Suprapubic skin (tissue), 4 donors: ENCODE measurements around the gene HMX3. TPM values are rescaled to one million over a fixed set of nuclear protein-coding genes. Genes with fewer than 3 reads are reported as not detected.

Experiments
- DNase-seq, 2 donors: peaks; one replicate each; pipeline ENCODE4 v3.0.0-alpha.2; 2019; ENCODE audit warnings: low spot score in 2 of 2
- H3K27ac ChIP-seq: fragments of 200-600 bp; sonication (generic); one replicate; pipeline ENCODE4 v1.5.1; 2019
- H3K27me3 ChIP-seq: fragments of 200-600 bp; sonication (generic); one replicate; pipeline ENCODE4 v1.5.1; 2019
- H3K36me3 ChIP-seq: fragments of 200-600 bp; sonication (generic); one replicate; pipeline ENCODE4 v1.5.1; 2019
- H3K4me1 ChIP-seq: fragments of 200-600 bp; sonication (generic); one replicate; pipeline ENCODE4 v1.5.1; 2019
- H3K4me3 ChIP-seq: fragments of 200-600 bp; sonication (generic); one replicate; pipeline ENCODE4 v1.5.1; 2019; ENCODE audit warnings: mild to moderate bottlenecking
- H3K9me3 ChIP-seq: fragments of 200-600 bp; sonication (generic); one replicate; pipeline ENCODE4 v1.5.1; 2019
- EP300 ChIP-seq: sonication (generic); formaldehyde crosslinking; IDR thresholded peaks from one replicate; pipeline ENCODE4 v1.6.1; 2017; ENCODE audit warnings: antibody characterized with exemption
- POLR2A ChIP-seq, 2 donors: fragments of 450-650 bp; IDR thresholded peaks; one replicate each; pipeline ENCODE4 v1.6.1; 2017; ENCODE audit warnings: antibody characterized with exemption in 2 of 2, mild to moderate bottlenecking in 2 of 2, moderate library complexity in 2 of 2
- POLR2AphosphoS5 ChIP-seq, 3 donors: sonication (generic); formaldehyde crosslinking; IDR thresholded peaks; one replicate each; pipeline ENCODE4 v1.6.1; 2017; ENCODE audit warnings: antibody characterized with exemption in 3 of 3
- WGBS: methylation state at CpG from one replicate; pipeline ENCODE4 v1.1.5; 2018; 5-methylcytosine and 5-hydroxymethylcytosine counted together
- total RNA-seq, 4 donors: library from RNA; depleted of rRNA; stranded (reverse); fragments of >200 nt; gene quantifications; one replicate each; pipeline ENCODE4 v1.1.0, GENCODE V29; 2016
- TF ChIP-seq, protein P1 (sequence below), 2 donors: fragments of 200-600 bp in 1 of 2; fragments of 450-650 bp in 1 of 2; sonication (generic) in 1 of 2; IDR thresholded peaks; one replicate each; pipeline ENCODE4 v1.5.1; 2016 to 2019; ENCODE audit warnings: antibody characterized with exemption in 2 of 2, mild to moderate bottlenecking in 1 of 2, moderate library complexity in 1 of 2

Gene HMX3
- total RNA-seq, 4 donors from 2014 or later = not detected

DNA sequence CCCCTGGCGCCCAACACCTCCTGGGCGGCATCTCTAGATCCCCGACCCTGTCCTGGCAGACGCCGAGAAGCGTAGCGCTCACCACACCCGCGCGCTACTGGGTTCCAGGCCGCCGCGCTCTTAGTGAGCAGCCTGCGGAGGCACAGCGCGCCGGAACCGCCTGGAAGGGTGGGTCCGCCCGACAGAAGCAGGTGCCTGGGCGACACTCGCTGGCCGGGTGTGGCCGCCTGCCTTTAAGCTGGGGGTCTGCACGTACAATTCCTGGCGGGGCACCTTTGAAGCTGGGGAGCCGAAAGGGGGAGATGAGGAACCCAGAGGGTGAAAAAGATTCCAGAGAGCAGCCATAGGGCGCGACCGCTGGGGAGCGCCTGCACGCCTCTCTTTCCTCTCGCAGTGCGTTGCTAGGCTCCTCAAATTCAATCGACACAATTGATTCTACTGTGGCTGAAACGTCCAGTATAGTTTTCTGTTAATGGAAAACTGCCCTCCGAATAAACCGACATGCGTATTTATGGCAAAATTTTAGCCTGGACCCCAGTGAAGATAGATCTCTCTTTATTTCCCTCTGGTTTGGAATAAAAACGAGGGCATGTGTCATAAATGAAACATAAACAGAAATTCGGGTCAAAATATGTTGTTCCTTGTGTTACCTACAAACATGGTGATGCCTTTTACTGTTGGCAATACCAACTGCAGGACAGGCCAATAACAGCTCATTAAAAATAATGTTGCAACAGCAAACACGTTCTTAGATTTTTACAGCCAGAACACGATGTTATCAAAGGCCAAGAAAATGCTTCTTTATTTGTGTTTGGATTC lies 4.6 kb downstream of the HMX3 start:
- 6% methylated on average over 22 of the region's 43 CpGs for WGBS
- H3K27me3 ChIP-seq = peaks cover 100% of the 10 kb centered on the region
- no peaks in the 10 kb centered on the region for H3K36me3 ChIP-seq
- H3K9me3 ChIP-seq = no peaks in the 10 kb centered on the region
- no peak for DNase-seq
- no peak overlapping the region for H3K27ac ChIP-seq
- TF ChIP-seq EP300 = no peak
- no peak for TF ChIP-seq POLR2A (IDR thresholded peaks at IDR 0.05)
- no peak for TF ChIP-seq POLR2AphosphoS5 (IDR thresholded peaks at IDR 0.05)
- TF ChIP-seq, protein P1, sequence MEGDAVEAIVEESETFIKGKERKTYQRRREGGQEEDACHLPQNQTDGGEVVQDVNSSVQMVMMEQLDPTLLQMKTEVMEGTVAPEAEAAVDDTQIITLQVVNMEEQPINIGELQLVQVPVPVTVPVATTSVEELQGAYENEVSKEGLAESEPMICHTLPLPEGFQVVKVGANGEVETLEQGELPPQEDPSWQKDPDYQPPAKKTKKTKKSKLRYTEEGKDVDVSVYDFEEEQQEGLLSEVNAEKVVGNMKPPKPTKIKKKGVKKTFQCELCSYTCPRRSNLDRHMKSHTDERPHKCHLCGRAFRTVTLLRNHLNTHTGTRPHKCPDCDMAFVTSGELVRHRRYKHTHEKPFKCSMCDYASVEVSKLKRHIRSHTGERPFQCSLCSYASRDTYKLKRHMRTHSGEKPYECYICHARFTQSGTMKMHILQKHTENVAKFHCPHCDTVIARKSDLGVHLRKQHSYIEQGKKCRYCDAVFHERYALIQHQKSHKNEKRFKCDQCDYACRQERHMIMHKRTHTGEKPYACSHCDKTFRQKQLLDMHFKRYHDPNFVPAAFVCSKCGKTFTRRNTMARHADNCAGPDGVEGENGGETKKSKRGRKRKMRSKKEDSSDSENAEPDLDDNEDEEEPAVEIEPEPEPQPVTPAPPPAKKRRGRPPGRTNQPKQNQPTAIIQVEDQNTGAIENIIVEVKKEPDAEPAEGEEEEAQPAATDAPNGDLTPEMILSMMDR (IDR thresholded peaks at IDR 0.05) = no peak
- peaks cover 59% of the 10 kb centered on the region for H3K4me1 ChIP-seq
- H3K4me3 ChIP-seq = peak overlapping the region; percentile 12

DNA sequence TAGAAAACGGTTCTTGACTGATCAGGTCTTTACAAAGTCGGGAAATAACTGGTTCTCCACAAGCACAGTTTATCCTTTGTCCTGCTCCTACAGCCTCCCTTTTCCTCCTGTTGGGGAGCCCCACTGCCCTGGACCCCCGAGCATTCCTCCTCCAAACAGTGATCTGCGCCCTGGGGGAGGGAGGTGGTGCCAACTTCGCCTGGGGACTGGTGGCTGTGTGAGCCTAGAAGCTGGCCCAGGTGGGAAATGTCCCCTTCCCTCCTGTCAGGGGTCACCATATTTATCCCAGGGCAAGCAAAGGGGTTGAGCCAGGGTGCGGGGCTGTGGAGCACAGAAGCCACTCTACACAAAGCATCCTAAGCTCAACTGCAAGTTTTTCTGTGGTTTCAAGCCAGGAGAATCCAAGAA lies 5.2 kb downstream of the HMX3 start:
- H3K36me3 ChIP-seq = no peaks in the 10 kb centered on the region
- WGBS = 12% methylated on average over 5 of the region's 6 CpGs
- TF ChIP-seq, protein P1 (IDR thresholded peaks at IDR 0.05) = no peak
- TF ChIP-seq POLR2AphosphoS5 (IDR thresholded peaks at IDR 0.05) (no peak), EP300 (no peak), POLR2A (IDR thresholded peaks at IDR 0.05) (no peak)
- no peaks in the 10 kb centered on the region for H3K9me3 ChIP-seq
- H3K4me1 ChIP-seq = peaks cover 58% of the 10 kb centered on the region
- no peak for DNase-seq
- H3K27me3 ChIP-seq = peaks cover 100% of the 10 kb centered on the region
- no peak overlapping the region for H3K27ac ChIP-seq
- H3K4me3 ChIP-seq = no peak overlapping the region

DNA sequence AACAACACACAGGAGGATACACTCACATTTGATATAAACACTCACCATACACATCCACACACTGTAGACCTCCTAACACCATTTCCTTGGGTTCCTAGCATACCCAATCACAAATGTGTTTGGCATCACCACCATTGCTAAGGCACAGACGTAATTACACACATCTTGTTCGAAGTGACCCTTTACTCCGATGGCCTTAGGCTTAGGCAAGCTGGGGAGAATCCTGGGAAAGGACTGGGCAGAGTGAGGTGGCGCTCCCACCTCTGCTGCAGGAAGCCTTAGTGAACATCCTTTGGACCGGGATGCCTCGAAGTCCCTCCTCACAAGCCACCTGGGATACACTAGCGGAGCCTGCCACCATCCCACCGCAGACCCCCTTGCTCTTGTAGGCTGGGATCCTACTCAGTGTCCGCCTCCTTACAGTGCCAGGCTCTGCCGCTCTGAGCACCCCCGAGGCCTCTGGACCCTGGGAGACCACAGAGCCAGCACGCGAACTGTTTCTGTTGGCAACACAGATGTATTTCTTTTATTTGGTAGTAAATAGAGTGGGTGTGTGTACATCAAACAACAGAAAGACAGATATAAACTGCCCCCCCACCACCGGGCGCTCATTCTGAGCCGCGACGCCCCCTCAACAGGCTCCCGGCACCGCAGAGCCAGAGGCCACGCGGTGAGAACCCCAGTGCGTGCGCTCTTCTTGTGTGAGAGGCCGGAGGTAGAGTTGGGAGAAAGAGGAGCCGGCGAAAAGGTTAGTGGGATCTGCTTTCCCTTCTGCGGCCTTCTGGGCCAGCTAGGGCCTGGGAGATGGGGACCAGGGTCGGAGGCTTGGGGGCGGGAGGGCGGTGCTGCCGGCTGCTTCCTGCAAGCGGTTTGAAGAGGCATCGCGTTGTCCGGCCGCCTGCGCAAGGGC lies 6.3 kb downstream of the HMX3 start:
- no peak for DNase-seq
- 10% methylated on average over 23 of the region's 38 CpGs for WGBS
- Histone ChIP-seq H3K27ac (no peak overlapping the region), H3K4me3 (no peak overlapping the region), H3K36me3 (no peaks in the 10 kb centered on the region), H3K4me1 (peaks cover 54% of the 10 kb centered on the region), H3K27me3 (peaks cover 100% of the 10 kb centered on the region), H3K9me3 (no peaks in the 10 kb centered on the region)
- TF ChIP-seq, protein P1 (IDR thresholded peaks at IDR 0.05) = no peak
- TF ChIP-seq POLR2AphosphoS5 (IDR thresholded peaks at IDR 0.05) (no peak), EP300 (no peak), POLR2A (IDR thresholded peaks at IDR 0.05) (no peak)

DNA sequence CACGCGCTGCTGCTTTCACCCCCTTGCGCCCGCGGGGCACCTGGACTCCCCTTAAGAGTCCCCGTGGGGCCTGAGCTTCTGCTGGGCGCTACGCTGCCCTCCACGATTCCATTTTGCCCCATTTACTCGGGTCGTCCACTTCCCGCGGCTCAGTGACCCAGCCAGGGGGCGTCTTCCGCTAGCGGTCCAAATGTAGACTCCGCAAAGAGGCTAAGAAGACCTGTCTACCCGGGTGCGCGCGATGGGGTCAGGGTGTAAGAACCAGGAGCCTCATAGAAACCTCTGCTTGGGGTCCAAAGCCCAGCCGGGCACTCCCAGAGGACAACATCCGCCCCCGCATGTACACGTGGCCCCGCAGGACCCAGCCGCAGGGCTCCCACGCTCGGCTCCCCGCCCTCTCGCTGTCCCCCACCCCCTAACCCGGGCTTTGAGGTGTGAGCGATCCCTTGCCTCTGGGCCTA lies 7.0 kb downstream of the HMX3 start:
- DNase-seq = no peak
- 12% methylated on average over 15 of the region's 33 CpGs for WGBS
- Histone ChIP-seq H3K27me3 (peaks cover 100% of the 10 kb centered on the region), H3K27ac (no peak overlapping the region), H3K9me3 (no peaks in the 10 kb centered on the region), H3K4me3 (no peak overlapping the region), H3K4me1 (peaks cover 49% of the 10 kb centered on the region), H3K36me3 (no peaks in the 10 kb centered on the region)
- TF ChIP-seq POLR2AphosphoS5 (IDR thresholded peaks at IDR 0.05) (no peak), EP300 (no peak), POLR2A (IDR thresholded peaks at IDR 0.05) (no peak)
- TF ChIP-seq, protein P1 (IDR thresholded peaks at IDR 0.05) = no peak
